Stimulated activated CD4-positive, alpha-beta T cell treated with anti-CD3 and anti-CD28 coated beads, Interleukin-1b, Interleukin-23, amount 100 ng/mL, for 48 hours (primary cell): ENCODE data around the gene PGM1.

Experiments
- DNase-seq: peaks from one replicate; pipeline ENCODE4 v3.0.0-alpha.2; 2020

Gene PGM1

DNA sequence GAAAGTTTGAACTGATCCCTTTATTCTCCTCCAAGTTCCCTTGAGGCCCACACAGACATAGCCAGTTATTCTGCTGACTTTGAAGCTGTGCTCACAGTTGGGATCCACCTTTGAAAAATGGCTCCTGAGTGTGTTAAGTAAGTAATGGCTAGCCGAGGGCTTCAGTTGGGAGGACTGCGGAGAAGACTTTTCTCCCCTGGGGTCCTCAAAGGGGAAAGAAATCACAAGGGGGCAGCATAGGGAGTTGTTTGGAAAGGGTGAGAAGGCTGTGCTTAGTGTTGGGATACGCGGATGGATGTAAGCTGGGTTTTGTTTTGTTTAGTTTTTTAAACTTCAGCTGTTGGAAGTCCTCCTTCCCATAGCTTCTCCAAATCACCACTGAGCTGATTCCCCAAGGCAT lies 8.3 kb downstream of the PGM1 start:
- no peak for DNase-seq

DNA sequence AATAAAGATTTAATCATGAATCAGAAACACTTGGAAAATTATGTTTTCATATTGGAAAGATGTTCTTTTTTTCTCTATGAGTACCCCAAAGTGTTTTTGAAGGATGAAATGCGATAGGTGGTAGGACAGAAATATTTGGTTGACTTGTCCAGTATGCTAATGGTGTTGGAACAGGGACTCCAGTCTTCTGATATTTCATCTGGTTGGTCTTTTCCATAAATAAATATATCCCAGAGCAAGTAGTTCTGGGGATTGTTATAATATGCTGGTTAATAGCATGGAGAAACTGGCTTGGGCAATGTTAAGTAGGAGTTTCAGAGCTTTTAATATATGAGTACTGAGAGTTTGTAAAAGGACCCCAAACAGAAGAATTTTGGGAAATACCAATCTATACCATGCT lies 8.7 kb downstream of the PGM1 start:
- DNase-seq: no peak

DNA sequence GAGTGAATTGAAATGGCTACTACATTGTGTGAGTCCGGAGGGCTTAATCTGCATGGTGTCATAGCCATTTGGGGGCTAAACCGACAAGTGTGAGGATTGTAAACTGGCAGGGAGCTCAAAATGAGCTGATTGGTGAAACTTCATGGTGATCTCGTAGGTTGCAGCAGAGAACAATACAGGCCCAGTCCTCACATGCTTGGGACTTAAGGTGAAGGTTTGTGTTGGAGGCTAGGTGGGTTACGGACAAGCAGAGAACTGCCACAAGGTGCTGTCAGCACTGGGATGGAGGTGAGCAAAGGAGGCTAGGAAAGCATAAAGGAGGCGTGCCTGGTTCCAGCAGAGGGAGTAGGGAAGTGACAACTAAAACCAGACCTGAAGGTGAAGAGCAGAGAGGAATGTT lies 9.4 kb downstream of the PGM1 start:
- DNase-seq: no peak

DNA sequence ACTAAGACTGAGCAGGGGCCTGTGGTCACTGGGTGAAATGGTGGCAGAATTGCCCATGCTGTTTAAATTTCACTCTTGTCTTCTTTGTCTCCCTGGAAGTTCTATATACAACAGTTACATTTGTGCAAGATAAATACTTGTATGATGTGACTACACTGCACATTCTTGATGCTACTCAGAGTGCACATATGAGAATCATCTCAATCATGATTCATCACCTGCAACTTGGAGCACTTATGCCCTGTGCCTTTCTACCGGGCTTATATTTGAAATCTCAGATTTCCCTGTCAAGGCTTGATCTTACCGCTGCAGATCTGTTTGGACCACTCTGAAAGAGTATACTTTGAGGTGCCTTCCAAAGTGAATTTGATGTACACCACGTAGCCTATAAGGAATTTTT lies 10.6 kb downstream of the PGM1 start:
- DNase-seq: no peak

DNA sequence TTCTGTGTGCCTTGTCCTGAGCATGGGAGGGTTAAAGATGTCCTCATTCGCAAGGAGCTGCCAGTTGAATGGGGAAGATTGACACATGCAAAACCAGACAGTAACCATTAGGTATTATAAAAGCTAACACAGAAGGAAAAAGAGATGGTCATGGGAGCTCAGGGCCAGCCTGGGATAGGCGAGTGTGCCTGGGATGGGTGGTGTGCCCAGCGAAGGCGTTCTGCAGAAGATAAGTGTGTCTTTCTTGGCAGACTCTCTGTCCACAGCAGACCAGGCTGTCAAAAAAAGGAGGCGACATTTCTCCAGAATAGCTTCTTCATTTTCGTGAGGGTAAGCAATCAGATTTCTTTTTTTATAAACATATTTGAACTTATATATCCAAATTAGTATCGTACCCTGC lies 14.1 kb downstream of the PGM1 start:
- DNase-seq: no peak

DNA sequence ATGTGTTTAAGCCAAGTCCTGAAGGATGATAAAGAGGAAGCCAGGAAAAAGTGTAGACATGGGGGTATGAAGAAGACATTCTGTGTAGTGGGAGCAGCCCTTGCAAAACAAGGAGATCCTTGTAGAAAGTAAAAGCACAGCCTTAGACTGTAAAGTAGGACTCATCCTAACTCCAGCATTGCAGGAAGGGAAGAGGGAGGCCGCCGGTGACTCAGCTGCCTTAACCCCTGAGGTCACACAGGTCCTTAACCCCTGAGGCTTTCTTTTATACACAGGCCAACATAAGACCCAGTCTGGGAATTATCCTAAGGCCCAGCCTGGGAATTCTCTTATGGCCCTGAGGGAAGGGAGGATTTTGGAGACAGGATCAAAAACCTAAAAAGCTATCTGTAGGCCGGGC lies 18.0 kb downstream of the PGM1 start:
- no peak for DNase-seq

DNA sequence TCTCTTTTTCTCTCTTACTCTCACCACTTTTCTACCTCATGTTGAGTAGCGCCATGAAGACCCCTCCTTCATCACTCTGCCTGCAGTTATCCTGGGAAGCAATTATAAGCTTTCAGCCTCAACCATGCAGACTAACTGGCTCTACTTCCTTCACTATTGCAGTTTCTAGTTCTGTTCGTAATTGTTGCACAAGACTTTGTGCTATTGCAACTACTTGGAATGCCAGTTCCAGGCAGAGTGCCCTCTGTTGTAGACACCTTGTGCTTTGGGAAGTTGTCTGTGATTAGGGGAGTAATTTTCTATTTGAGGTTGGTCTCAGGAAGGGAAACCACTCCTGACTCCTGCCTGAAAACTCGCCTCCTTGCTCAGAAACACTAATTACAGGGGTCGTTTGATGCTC lies 19.4 kb downstream of the PGM1 start:
- no peak for DNase-seq

DNA sequence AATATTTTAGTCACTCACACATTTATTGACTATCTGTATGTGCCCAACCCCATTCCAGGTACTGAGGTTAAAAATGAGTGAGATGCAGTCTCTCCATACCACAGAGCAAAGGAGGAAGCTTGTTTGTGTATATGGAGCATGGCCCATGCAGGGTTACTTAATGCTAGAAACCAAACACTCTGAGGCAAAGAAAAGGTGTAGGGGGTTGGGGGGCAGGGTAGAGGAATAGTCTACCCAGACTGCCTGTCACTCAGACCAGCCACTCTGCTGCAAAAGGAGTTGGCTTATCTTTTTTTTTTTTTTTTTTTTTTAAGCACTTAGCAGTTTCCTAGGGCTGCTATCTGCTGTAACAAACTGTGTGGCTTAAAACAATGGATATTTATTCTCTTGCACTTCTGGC lies 19.8 kb downstream of the PGM1 start:
- DNase-seq: no peak

DNA sequence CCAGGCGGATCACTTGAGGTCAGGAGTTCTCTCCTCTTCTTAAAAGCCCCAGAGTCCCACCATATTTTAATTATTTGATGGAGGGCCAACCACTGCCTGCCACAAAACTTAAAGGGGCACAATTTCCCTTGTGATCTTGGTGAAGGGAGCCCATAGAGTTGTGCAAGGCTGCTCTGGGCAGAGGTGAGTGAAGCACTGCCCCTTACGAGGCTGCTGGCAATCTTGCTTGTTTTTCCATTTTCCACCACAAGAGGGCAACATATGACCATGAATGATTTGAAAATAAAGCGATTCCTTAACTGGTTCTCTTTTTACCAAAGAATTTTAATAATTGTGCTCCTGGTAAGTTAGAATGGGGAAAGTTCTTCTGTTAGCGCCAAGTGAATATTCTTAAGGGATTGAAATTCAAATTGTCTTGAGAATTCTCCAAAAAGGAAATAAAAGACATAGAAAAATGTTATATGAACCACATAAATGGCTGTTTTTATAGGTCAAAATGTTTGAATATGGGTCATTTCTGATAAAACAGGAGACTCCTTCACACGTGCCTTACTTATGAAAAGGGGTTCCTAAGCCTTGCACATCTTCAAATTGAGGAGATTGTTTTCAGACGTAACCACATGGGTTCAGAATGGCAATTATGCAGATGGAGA lies 22.7 kb downstream of the PGM1 start:
- DNase-seq: peak; percentile 44

DNA sequence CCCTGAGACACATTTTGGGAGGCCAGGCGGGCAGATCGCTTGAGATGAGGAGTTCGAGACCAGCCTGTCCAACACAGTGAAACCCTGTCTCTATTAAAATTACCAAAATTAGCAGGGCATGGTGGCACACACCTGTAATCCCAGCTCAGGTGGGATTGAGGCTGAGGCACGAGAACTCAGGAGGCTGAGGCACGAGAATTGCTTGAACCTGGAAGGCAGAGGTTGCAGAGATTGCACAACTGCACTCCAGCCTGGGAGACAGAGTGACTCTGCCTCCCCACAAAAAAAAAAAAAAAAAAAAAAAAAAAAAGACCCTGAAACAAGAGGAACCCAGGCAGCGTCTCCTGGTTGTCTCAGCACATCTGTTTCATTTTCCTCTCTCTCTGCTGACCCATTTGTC lies 24.2 kb downstream of the PGM1 start:
- DNase-seq: no peak

DNA sequence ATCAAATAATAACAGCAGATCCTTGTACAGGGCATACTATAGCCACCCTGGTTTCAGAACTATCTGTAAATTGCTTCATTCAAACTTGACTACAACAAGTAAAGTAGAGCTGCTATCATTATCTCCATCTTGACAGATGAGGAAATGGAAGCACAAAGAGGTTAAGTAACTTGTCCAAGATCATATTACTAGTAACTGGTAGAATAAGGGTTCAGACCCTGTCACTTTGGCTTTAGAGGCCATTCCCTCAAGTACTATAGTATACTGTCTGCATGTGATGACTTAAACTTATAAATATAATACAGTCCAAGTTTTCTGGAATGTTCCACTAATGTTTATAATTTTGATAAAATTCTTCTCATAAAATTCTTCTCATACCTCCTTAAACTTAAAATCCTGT lies 24.8 kb downstream of the PGM1 start:
- DNase-seq: no peak

DNA sequence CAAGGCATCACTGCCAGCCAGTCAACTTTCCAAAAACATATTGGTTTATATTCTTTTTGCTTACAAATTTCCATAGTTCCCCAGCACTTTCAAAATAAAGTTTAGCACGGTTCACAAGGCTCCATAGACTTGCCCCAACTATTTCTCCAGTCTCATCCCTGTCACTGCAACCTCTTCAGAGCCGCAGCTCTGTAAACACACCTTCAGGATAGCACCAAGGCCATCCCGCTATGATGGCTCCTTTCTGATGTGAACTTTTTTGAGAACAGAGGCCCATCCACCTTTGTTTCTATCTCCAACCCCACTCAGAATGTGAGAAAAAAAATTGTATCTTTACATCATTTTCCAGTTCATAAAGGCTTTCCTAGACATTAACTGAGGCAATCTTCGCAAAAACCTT lies 26.3 kb downstream of the PGM1 start:
- DNase-seq: no peak

DNA sequence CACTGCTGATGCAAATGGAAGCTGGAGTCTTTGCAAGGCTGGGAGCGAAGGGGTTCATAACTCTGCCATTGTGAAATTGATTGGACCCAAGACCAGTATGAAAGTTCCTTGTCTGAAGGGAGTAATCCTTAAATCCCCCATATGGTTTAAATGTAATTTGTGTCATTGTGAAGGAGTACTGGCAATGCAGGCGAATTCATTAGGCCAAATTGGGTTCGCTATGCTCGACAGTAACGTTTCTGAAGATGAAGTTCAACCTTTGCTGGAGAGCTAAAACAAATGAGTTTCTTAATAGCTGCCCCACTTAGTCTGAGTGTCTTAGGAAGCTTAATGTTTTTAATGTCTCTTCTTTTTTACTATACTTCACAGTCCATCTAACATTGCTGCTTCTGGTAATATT lies 27.5 kb downstream of the PGM1 start:
- no peak for DNase-seq

DNA sequence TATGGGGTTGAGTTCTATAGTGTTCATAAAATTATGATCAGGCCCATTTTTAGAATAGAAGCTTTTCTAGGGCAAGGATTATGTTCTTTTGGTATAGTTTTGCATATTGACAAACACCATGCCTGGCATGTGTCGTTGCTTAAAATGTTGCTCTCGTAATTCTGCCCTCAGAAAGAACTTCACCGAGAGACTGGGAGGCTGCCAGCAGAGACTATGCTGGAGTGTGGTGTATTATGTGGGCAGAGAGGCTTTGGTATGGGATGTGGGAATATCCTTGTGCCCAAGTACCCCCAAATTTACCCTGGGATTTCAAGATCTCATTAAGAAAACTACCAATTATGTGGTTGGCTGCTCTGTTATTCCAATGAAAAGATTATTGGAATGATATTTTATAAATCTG lies 27.9 kb downstream of the PGM1 start:
- DNase-seq: no peak

DNA sequence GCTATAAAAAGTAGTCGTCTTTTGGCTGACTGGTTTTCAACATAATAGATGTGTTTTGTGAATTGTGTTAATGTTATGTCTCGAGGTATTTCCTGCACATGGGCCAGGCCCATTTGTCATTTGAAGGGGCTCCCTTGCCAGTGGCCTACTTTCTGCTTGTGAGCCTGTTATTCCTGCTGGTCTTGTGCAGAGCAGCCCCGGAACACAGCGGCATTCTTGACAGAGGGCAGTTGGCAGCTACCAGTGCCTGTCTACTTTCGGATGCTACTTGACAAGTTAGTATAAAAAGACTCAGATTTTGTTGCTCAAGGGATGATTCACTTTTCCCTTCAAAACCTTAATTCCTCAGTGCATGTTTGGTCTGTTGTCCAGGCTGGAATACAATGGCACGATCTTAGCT lies 28.5 kb downstream of the PGM1 start:
- no peak for DNase-seq

DNA sequence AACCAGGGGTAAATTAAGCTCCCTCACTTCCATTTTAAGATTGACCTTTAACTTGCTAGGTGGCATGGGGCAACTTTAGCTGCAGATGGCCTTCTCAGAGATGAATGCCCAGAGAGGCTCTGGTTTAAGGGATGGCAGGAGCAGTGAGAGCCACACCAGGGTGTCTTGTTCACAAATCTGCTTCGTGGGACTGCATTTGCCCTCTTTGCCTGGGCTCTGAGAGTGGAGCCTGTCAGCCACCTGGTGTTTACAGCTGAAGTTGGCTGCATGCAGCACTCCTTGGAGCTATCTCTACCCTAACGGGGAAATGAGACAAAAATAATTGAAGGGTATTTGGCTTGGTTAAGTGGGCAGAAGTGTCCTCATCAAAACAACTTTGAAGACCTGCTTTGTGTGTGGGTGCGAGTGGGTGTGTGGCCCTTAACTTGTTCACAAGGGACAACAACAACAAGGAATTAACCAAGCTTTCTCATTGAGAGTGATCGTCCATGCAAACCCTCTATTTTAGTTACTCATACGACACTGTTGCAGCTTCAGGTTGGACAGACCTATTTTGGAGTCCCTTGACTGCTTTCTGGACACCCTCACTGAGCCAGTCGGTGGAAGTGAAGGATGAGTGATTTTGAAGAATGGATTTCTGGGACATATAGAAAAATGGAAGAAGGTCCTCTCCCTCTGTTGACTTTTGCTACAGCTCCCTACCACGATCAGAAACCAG lies 29.8 kb downstream of the PGM1 start:
- no peak for DNase-seq

DNA sequence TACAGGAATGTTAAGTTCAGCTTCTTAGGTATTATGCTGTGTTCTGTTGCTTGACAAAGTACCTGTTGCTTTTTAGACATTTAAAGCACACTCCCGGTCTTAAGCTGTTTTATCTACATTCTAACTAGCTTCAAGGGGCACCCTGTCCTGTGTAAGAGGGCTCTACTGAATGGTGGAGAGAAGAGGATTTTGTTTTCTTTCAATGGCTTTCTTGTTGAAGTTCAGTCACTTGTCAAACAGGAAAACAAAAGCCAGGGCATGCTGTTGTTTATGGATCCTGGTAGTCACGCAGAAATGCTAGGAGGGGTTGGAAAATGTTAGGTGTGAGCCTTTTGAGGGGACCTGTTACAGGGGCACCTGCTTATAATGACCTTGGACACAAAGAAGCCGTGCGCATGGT lies 30.7 kb downstream of the PGM1 start:
- no peak for DNase-seq

DNA sequence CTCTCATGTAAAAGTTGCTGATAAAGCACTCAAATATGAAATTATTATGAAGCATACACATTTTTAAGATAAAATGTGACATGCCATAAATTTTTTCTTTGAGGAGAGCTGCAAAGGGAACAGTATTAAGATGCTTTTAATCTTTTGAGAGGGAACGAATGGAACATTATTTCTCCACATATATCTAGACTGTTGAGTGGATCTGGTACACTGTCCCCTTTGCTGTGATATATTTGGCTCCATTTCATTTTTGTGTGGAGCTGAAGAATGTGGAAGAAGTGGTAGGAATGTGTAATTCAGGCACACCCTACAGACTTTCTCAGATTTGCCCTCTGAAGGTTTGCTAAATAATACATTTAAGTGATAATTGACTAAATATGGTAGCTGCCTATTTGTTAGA lies 31.7 kb downstream of the PGM1 start:
- no peak for DNase-seq

DNA sequence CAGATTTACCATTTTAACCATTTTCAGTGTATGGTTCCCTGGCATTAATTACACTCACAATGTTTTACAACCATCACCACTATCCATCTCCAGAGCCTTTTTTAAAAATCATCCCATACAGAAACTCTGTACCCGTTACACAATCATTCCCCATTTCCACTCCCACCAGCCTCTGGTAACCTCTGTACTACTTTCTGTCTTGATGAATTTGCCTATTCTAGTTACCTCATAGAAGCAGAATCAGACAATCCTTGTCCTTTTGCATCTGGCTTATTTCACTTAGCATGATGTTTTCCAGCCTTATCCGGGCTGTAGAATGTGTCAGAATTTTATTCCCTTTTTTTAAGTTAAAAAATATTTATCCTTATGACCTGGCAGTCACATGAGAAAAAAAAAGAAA lies 33.0 kb downstream of the PGM1 start:
- no peak for DNase-seq

DNA sequence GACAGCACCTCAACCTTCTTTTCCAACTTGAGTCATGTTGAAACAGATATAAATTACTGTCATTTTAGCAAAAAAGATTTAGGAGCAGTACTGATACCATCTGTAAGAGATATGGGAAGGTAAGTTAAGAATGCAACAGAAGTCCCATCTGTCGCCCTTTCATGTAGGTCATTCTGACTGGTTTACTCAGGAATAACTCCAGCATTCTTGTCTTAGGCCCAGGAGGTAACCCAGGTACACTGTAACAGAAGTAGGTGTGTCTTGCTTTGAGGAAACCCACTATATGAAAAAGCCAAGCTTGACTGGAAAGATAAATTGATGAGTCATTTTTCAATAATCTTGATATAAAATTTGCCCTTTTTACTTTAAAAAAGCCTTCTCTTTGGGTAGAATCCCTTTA lies 35.4 kb downstream of the PGM1 start:
- no peak for DNase-seq

DNA sequence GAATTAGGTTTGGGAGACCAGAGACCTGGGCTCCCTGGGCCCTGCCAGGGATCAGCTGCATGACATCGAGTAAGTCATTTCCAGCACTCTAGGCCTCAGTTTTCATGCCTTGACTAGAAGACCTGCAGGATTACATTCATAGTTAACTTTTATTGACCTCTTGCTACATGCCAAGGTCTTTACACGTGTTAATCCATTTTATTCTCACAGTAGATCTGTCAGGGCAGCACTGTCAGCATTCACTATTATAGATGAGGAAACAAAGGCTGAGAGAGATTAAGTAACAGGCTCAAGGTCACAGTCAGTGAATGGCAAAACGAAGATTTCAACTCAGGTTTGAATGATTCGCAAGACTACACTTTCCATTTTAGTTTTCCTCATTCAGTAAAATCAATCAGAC lies 37.0 kb downstream of the PGM1 start:
- no peak for DNase-seq

DNA sequence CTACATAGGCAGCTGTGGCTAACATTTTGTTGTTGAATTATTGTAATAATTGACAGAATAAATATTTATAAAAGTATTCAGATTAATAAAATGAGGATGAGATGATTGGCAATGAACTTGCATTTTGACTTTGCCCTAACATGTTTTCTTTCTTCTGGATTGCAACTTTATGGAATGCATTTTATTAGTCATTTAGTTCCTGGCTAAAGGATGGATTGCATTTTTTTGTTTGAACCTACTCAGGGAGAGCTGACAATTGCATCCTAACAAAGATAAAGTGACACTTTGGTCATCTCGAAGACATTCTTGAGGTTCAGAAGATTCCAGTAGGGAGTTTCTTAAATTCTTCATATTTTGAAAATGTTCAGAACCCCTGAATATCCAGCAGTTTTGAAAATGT lies 37.5 kb downstream of the PGM1 start:
- DNase-seq: no peak

DNA sequence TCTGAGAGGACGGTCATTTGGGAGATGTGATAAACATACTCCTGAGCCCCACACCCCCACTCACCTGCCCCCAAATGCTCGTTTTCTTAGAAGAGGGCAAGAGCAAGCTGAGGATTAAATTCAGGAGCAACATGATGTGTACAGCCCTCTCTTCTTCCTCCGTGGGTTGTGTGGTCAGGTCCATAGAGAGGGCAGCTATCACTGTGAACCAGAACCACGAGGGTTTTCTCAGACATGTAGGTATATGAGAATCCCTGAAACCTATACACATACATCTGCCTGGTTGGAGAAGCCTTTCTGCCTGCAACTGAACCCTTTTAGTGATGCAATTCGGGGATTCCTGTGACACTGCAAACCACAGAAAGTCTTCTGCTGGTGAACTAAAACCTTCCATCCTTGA lies 38.9 kb downstream of the PGM1 start:
- no peak for DNase-seq

DNA sequence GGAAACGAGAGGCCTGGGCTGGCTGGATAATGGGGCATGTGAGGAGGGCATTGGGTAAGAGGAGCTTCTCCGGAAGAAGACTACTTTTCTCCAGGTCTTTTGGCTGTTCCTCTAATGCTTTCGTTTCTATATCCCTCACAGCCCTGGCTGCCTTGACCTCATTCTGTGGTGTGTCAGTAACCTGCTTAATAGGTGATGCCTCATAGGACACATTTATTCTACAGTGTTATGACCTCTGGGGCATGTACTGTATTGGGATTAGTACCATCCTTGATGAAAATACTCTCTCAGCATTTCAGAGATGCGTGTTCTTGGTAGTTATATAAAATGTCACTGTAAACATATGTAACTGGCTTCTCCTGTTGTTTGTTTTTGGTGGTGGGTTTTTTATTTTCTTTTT lies 40.1 kb downstream of the PGM1 start:
- no peak for DNase-seq

DNA sequence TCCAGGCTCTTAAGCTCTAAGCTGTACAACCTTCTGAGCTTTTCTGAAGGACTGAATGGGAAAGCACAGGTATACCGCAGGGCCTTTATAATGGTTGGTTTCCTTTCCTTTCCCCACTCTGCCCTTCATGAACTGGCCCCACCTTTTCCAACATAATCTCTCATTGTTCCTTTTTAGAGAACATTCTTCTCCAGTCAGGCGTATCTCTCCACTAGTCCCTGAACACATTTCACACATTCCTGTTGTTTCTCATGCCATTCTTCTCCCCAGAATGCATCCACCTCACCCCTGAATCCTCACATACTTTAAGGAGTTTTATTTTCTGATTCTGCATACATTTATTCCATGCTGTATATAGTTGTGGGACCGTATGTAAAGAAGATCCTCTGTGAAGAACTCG lies 41.3 kb downstream of the PGM1 start:
- no peak for DNase-seq
